ENCODE data around the gene ANAPC13. TPM values are rescaled to one million over a fixed set of nuclear protein-coding genes. Genes with fewer than 3 reads are reported as not detected.

Gene ANAPC13, protein sequence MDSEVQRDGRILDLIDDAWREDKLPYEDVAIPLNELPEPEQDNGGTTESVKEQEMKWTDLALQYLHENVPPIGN
- 81.9 and 109 TPM in 2 replicates for total RNA-seq (2014; rRNA removed; shearing (Covaris generic))

DNA sequence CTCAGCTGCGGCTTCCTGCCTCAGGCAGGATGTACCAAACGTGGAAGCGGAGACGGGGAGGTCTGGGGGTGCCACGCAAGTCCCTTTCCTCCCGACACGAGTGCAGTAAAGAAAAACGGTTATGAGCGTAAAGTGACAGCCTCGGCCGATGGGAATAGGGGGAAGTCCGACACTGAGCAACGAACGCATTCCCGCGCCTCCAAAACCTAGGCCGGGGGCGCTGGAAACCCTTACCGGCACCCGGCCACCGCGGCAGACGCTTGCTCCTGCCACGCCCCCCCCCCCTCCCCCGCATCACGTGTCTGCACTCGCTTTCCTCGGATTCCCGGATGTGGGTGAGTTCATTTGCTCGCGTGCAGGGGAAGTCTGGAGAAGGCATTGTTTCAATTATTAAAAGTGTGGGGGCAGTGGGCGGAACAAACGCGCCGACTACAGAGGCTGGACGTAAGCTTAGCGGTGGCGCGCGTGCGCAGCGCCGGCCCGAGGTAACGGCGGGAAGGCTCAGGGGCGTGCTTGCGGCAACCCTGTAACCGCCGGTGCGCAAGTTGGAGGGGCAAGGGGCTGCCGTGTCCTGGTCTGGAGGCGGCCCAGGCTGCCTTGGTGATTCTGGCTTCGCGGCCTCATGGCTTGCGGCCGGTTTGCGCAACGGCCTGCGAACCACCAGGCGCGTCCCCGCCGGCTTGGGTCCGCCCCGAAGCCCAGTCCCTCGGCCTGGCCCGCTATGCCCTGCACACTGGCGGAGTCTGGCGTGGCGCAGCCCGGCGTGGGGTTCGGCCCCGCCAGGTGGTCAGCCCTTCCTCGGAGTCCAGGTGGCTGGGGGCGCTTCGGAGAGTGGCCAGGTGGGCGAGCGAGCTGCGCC lies at the start of gene ANAPC13, which contains the start of gene CEP63:
Gene ANAPC13 (minus strand): TSS at position 268 of the 859 bp plus-strand sequence. CDS start 3,081 bp downstream, outside the sequence.
Gene CEP63 (plus strand): TSS at position 340 of the 859 bp plus-strand sequence. CDS start 9,264 bp downstream, outside the sequence.
- H3K4me1 ChIP-seq (replicated peaks): peaks cover 45% of the 10 kb centered on the region
- peaks cover 30% of the 10 kb centered on the region for H3K36me3 ChIP-seq
- peak within 1 kb of the TSS; percentile 69 for H3K4me3 ChIP-seq
- peak within 1 kb of the TSS; percentile 87 for H3K27ac ChIP-seq
- peak; percentile 96 to 99 for DNase-seq (ENCODE audit: low read depth in 1 of 2, low spot score in 2 of 2)
- no peaks in the 10 kb centered on the region for H3K27me3 ChIP-seq (replicated peaks)
- H3K9me3 ChIP-seq (replicated peaks): no peaks in the 10 kb centered on the region

DNA sequence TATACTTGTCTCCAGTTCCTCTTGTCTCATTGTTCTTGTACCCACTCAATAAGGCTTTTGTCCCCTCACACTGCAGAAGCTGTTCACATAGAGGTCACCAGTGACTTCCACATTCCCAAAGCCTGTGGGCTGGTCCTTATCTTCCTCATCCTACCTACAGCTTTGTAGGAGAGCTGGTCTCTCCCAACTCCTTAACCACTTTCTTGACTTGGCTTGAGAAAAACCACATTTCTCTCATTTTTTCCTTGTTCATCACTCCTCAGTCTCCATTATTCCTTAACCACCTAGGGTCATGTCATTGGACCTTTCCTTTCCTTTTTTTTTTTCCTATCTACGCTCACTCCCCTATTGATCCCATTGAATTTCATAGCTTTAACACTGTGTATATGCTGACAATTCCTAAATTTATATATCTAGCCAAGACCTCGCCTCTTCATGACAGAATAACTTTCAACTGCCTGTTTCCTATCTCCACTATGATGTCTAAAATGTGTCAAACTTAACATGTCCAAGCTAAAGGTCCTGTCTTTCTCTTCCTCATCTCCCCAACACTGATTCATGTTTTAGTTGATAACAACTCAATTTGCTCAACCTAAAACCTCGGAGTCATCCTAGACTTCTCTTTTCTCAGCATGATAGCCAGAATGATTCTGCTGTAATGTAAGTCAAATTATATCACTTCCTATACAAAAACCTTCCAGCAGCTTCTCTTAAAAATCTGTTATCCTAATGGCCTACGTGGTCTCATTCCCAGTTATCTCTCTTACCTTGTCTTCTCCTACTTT lies 49.6 kb upstream of the ANAPC13 start:
- H3K4me1 ChIP-seq (replicated peaks): no peaks in the 10 kb centered on the region
- H3K9me3 ChIP-seq (replicated peaks): no peaks in the 10 kb centered on the region
- no peak overlapping the region for H3K4me3 ChIP-seq
- no peak for DNase-seq (ENCODE audit: low read depth in 1 of 2, low spot score in 2 of 2)
- peaks cover 12% of the 10 kb centered on the region for H3K36me3 ChIP-seq
- H3K27ac ChIP-seq: no peak overlapping the region
- H3K27me3 ChIP-seq (replicated peaks): no peaks in the 10 kb centered on the region

DNA sequence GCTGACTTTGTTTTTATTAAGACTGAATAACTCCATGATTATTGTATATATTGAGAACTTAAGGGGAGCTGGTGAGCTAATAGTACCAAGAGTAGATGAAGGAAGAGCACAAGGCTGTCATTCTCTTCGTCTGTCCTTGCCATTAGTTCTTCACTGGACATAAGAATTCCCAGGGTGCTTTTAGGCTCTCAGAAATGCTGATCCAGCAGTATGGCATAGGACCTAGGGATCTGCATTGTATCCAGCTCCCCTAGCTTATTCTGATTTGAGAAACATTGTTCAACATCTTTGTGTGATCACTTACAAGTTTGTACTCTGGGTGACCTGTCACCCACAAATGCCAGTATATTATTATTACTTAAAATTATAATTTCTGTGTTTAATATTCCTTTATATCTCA lies 47.7 kb upstream of the ANAPC13 start:
- H3K9me3 ChIP-seq (replicated peaks): no peaks in the 10 kb centered on the region
- peaks cover 12% of the 10 kb centered on the region for H3K36me3 ChIP-seq
- no peak overlapping the region for H3K27ac ChIP-seq
- no peak overlapping the region for H3K4me3 ChIP-seq
- no peak for DNase-seq (ENCODE audit: low read depth in 1 of 2, low spot score in 2 of 2)
- no peaks in the 10 kb centered on the region for H3K4me1 ChIP-seq (replicated peaks)
- H3K27me3 ChIP-seq (replicated peaks): no peaks in the 10 kb centered on the region

DNA sequence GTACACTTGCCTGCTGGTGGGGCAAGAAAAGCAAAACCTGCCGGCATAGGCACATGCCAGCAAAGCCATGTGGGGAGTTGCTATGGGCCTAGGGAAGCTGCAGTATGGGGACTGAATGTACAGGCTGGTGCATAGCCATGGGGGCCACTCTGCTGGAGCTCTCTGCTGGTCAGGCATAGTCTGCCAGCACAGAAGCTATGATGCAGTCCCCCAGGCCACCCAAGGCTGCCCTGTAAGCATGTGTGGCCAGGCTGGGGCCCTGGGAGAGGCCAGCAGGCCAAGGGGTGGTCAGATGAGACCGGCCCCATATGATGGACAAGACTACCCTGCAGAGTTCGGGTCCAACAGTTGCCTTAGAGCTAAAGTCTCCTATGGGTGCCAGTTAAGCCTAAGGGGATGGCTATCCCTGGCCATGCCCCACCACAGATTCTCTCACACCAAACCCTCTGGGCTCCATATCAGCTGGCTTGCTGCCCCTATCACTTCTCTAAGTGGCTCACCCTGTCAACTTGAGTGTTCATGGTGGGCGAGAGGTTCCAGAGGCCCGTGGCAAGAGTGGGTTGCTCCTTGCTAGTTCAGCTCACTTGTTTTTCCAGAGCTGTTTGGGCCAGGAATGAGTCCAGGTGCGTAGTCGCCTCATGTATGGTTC lies 41.9 kb upstream of the ANAPC13 start:
- Histone ChIP-seq H3K36me3 (no peaks in the 10 kb centered on the region), H3K27ac (no peak overlapping the region), H3K4me3 (no peak overlapping the region), H3K4me1 (replicated peaks) (no peaks in the 10 kb centered on the region), H3K9me3 (replicated peaks) (peaks cover 6% of the 10 kb centered on the region; the same call in 1 of the 2 replicates), H3K27me3 (replicated peaks) (no peaks in the 10 kb centered on the region)
- DNase-seq (ENCODE audit: low read depth in 1 of 2, low spot score in 2 of 2): no peak

DNA sequence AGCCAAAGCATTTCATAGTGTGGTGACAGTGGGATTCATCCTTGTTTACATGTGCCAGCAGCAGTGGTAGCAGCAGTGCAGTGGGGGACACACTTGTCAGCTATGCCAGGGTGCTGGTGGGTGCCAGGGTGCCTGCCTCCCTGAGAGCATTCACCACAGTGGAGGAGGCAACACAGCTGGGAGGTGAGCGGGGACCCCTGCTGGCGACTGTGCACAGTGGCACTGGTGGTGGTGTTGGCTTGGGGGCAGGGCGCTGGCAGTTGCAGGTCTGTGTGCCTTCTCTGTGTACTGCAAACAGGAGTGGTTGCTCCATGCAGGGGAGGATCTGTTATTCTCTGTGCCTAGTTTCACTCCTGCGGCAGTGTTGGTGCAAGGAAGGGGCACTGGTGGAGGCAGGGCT lies 41.3 kb upstream of the ANAPC13 start:
- peak in 1 of 2 experiments; percentile 42 for DNase-seq (ENCODE audit: low read depth in 1 of 2, low spot score in 2 of 2)
- H3K36me3 ChIP-seq: no peaks in the 10 kb centered on the region
- H3K9me3 ChIP-seq (replicated peaks): peaks cover 6% of the 10 kb centered on the region; the same call in 1 of the 2 replicates
- H3K4me3 ChIP-seq: no peak overlapping the region
- H3K27me3 ChIP-seq (replicated peaks): no peaks in the 10 kb centered on the region
- no peaks in the 10 kb centered on the region for H3K4me1 ChIP-seq (replicated peaks)
- H3K27ac ChIP-seq: no peak overlapping the region

DNA sequence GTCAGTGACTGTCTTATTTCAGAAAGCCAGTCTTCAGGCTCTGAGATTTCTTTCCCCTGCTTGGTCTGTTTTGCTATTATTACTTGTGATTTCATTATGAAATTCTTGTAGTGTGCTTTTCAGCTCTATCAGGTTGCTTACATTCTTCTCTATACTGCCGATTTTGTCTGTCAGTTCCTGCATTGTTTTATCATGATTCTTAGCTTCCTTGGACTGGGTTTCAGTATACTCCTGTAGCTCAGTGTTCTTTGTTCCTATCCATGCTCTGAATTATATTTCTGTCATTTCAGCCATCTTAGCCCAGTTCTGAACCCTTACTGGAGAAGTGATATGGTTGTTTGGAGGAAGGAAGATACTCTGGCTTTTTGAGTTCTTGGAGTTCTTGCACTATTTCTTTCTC lies 40.5 kb upstream of the ANAPC13 start:
- peaks cover 6% of the 10 kb centered on the region; the same call in 1 of the 2 replicates for H3K9me3 ChIP-seq (replicated peaks)
- H3K27me3 ChIP-seq (replicated peaks): no peaks in the 10 kb centered on the region
- H3K4me3 ChIP-seq: no peak overlapping the region
- DNase-seq (ENCODE audit: low read depth in 1 of 2, low spot score in 2 of 2): no peak
- no peak overlapping the region for H3K27ac ChIP-seq
- no peaks in the 10 kb centered on the region for H3K36me3 ChIP-seq
- H3K4me1 ChIP-seq (replicated peaks): no peaks in the 10 kb centered on the region

DNA sequence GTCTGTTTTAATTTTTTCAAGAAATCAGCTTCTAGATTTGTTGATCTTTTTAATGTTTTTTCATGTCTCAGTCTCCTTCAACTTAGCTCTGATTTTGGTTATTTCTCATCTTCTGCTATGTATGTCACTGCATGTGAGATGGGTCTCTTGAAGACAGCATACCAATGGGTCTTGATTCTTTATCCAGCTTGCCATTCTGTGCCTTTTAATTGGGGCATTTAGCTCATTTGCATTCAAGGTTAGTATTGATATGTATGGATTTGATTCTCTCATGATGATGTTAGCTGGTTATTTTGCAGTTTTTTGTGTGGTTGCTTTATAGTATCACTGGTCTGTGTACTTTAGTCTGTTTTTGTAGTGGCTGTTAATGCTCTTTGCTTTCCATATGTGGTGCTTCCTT lies 39.5 kb upstream of the ANAPC13 start:
- Histone ChIP-seq H3K9me3 (replicated peaks) (peaks cover 6% of the 10 kb centered on the region; the same call in 1 of the 2 replicates), H3K4me1 (replicated peaks) (no peaks in the 10 kb centered on the region), H3K27me3 (replicated peaks) (no peaks in the 10 kb centered on the region), H3K27ac (no peak overlapping the region), H3K4me3 (no peak overlapping the region), H3K36me3 (no peaks in the 10 kb centered on the region)
- DNase-seq (ENCODE audit: low read depth in 1 of 2, low spot score in 2 of 2): no peak

DNA sequence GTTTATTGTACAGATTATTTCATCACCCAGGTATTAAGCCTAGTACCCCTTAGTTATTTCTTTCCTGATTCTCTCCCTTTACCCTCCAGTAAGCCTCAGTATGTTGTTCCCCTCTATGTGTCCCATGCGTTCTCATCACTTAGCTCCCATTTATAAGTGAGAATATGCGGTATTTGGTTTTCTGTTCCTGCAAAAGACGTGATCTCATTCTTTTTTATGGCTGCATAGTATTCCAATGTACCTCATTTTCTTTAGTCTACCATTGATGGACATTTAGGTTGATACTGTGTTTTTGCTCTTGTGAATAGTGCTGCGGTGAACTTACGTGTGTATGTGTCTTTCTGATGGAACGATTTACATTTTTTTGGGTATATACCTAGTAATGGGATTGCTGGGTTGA lies 36.8 kb upstream of the ANAPC13 start:
- no peaks in the 10 kb centered on the region for H3K36me3 ChIP-seq
- H3K9me3 ChIP-seq (replicated peaks): peaks cover 6% of the 10 kb centered on the region; the same call in 1 of the 2 replicates
- H3K4me1 ChIP-seq (replicated peaks): no peaks in the 10 kb centered on the region
- no peak overlapping the region for H3K27ac ChIP-seq
- H3K4me3 ChIP-seq: no peak overlapping the region
- H3K27me3 ChIP-seq (replicated peaks): no peaks in the 10 kb centered on the region
- no peak for DNase-seq (ENCODE audit: low read depth in 1 of 2, low spot score in 2 of 2)

DNA sequence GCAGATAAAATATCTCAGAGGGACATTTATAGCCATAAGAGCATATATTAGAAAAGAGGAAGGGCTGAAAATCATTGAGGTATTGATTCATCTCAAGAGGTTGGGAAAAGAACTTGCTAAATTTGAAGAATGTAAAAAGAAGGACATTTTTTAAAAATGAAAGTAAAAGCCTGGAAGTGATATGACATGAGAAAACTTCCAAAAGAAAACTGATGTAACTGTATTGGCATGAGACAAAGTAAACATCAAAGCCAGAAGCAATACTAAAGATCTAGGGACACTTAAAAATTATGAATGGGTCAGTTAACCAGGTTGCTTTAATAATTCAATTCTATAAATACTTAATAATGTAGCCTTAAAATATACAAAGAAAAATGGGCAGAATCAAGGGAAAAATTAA lies 32.0 kb upstream of the ANAPC13 start:
- Histone ChIP-seq H3K4me3 (no peak overlapping the region), H3K27me3 (replicated peaks) (no peaks in the 10 kb centered on the region), H3K4me1 (replicated peaks) (no peaks in the 10 kb centered on the region), H3K27ac (peak overlapping the region; percentile 20; the same call in 1 of the 2 replicates), H3K9me3 (replicated peaks) (no peaks in the 10 kb centered on the region), H3K36me3 (no peaks in the 10 kb centered on the region)
- DNase-seq (ENCODE audit: low read depth in 1 of 2, low spot score in 2 of 2): no peak

DNA sequence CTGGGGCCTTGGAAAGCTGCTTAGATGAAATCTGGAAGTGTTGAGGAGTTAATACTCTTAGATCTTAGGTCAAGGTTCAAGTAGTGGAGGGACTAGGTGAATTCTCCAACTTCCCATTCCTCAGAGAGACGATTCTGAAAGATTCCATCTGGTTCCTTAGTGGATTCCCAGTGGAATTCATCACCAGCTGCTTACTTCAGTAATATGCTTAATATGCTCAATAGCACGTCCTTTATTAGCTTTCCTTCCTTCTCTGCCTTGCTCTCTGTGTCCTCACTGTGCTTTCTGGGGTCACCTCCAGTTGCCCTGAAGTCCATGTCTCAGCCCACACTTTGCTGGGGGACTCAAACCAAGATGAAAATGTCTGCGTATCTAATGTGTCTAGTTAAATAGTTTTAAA lies 31.1 kb upstream of the ANAPC13 start:
- H3K9me3 ChIP-seq (replicated peaks): no peaks in the 10 kb centered on the region
- no peaks in the 10 kb centered on the region for H3K4me1 ChIP-seq (replicated peaks)
- no peak overlapping the region for H3K27ac ChIP-seq
- H3K4me3 ChIP-seq: no peak overlapping the region
- peaks cover 4% of the 10 kb centered on the region for H3K36me3 ChIP-seq
- no peaks in the 10 kb centered on the region for H3K27me3 ChIP-seq (replicated peaks)
- DNase-seq (ENCODE audit: low read depth in 1 of 2, low spot score in 2 of 2): no peak

DNA sequence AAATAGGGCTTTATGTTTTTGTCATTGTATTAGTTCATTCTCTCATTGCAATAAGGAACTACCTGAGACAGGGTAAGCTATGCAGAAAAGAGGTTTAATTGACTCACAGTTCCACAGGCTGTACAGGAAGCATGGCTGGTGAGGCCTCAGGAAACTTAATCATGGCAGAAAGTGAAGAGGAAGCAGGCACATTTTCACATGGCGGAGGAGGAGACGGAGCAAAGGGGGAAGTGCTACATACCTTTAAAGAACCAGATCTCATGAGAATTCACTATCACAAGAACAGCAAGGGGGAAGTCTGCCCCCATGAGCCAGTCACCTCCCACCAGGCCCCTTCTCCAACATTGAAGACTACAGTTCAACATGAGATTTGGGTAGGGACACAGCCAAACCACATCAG lies 25.7 kb upstream of the ANAPC13 start:
- DNase-seq (ENCODE audit: low read depth in 1 of 2, low spot score in 2 of 2): no peak
- Histone ChIP-seq H3K4me3 (no peak overlapping the region), H3K27me3 (replicated peaks) (no peaks in the 10 kb centered on the region), H3K27ac (no peak overlapping the region), H3K9me3 (replicated peaks) (no peaks in the 10 kb centered on the region), H3K36me3 (peaks cover 14% of the 10 kb centered on the region), H3K4me1 (replicated peaks) (no peaks in the 10 kb centered on the region)

DNA sequence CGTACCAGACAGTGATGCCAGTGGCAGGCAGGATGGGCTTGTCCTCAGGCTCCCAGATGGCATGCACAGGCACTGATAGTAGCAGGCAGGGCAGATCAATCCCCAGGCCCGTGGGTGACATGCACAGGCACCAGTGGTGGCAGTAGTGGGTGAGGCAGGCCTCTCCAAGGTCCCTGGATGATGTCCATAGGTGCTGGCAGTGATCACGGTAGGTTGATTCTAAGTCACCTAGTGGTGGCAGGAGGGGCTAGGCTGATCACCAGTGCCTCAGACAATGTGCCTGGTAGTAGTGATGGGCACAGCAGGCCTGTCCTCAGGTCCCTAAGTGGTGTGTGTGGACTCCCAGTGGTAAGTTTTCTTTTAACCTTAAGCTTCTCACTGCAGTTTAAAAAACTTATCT lies 19.7 kb upstream of the ANAPC13 start:
- H3K4me1 ChIP-seq (replicated peaks): no peaks in the 10 kb centered on the region
- H3K36me3 ChIP-seq: peaks cover 3% of the 10 kb centered on the region
- H3K27me3 ChIP-seq (replicated peaks): no peaks in the 10 kb centered on the region
- DNase-seq (ENCODE audit: low read depth in 1 of 2, low spot score in 2 of 2): no peak
- no peaks in the 10 kb centered on the region; the same call in 1 of the 2 replicates for H3K9me3 ChIP-seq (replicated peaks)
- no peak overlapping the region for H3K4me3 ChIP-seq
- H3K27ac ChIP-seq: no peak overlapping the region

DNA sequence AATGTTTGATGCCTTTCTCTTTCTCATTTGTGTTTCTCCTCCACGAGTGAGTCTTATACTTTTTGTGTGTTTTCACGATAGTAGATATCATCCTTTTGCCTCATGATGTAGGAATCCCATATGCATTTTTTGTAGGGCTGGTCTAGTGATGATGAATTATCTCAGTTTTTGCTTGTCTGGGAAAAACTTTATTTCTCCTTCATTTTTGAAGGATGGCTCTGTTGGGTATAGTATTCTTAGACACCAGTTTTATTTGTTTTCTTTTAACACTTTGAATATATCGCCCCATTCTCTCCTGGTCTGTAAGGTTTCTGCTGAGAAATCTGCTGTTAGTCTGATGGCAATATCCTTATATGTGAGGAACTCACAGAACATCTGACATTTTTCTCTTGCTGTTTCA lies 18.3 kb upstream of the ANAPC13 start:
- Histone ChIP-seq H3K4me3 (no peak overlapping the region), H3K36me3 (peaks cover 6% of the 10 kb centered on the region), H3K27me3 (replicated peaks) (no peaks in the 10 kb centered on the region), H3K4me1 (replicated peaks) (no peaks in the 10 kb centered on the region), H3K27ac (no peak overlapping the region), H3K9me3 (replicated peaks) (no peaks in the 10 kb centered on the region; the same call in 1 of the 2 replicates)
- no peak for DNase-seq (ENCODE audit: low read depth in 1 of 2, low spot score in 2 of 2)
